Measurements from ENCODE around the gene KRT37.

DNA sequence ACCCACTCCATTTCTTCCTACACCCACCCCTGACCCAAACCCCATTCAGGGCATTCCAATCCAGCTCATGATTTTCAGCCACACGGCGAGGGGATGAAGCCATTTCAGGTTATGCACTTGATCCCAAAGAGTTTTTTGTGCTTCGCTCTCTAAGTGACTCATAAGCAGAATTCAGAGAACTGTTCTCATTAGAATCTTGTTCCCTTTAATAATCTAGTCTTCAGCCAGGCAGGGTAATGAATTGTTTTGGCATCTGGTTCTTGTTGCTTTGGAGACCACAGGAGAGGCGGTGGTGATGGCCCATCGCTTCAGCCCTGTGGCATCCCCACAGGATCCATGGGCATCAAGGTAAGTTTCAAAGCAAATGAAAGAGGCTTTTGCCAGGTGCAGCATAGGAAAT lies 22.2 kb downstream of the KRT37 start:
- TF ChIP-seq, protein P1, sequence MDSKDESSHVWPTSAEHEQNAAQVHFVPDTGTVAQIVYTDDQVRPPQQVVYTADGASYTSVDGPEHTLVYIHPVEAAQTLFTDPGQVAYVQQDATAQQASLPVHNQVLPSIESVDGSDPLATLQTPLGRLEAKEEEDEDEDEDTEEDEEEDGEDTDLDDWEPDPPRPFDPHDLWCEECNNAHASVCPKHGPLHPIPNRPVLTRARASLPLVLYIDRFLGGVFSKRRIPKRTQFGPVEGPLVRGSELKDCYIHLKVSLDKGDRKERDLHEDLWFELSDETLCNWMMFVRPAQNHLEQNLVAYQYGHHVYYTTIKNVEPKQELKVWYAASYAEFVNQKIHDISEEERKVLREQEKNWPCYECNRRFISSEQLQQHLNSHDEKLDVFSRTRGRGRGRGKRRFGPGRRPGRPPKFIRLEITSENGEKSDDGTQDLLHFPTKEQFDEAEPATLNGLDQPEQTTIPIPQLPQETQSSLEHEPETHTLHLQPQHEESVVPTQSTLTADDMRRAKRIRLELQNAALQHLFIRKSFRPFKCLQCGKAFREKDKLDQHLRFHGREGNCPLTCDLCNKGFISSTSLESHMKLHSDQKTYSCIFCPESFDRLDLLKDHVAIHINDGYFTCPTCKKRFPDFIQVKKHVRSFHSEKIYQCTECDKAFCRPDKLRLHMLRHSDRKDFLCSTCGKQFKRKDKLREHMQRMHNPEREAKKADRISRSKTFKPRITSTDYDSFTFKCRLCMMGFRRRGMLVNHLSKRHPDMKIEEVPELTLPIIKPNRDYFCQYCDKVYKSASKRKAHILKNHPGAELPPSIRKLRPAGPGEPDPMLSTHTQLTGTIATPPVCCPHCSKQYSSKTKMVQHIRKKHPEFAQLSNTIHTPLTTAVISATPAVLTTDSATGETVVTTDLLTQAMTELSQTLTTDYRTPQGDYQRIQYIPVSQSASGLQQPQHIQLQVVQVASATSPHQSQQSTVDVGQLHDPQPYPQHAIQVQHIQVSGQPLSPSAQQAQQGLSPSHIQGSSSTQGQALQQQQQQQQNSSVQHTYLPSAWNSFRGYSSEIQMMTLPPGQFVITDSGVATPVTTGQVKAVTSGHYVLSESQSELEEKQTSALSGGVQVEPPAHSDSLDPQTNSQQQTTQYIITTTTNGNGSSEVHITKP (tag by site-specific recombination; IDR thresholded peaks at IDR 0.05), result no peak
- TF ChIP-seq, protein P2, sequence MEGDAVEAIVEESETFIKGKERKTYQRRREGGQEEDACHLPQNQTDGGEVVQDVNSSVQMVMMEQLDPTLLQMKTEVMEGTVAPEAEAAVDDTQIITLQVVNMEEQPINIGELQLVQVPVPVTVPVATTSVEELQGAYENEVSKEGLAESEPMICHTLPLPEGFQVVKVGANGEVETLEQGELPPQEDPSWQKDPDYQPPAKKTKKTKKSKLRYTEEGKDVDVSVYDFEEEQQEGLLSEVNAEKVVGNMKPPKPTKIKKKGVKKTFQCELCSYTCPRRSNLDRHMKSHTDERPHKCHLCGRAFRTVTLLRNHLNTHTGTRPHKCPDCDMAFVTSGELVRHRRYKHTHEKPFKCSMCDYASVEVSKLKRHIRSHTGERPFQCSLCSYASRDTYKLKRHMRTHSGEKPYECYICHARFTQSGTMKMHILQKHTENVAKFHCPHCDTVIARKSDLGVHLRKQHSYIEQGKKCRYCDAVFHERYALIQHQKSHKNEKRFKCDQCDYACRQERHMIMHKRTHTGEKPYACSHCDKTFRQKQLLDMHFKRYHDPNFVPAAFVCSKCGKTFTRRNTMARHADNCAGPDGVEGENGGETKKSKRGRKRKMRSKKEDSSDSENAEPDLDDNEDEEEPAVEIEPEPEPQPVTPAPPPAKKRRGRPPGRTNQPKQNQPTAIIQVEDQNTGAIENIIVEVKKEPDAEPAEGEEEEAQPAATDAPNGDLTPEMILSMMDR (tag by site-specific recombination; IDR thresholded peaks at IDR 0.05), result no peak
- TF ChIP-seq SP2 (tag by site-specific recombination; IDR thresholded peaks at IDR 0.05) (no peak), YY1 (tag by site-specific recombination; IDR thresholded peaks at IDR 0.05) (no peak), ZNF2 (tag by site-specific recombination; IDR thresholded peaks at IDR 0.05) (no peak), ZFP37 (tag by site-specific recombination; IDR thresholded peaks at IDR 0.05) (no peak), GLI4 (tag by site-specific recombination; IDR thresholded peaks at IDR 0.05) (no peak)
- TF ChIP-seq, protein P3, sequence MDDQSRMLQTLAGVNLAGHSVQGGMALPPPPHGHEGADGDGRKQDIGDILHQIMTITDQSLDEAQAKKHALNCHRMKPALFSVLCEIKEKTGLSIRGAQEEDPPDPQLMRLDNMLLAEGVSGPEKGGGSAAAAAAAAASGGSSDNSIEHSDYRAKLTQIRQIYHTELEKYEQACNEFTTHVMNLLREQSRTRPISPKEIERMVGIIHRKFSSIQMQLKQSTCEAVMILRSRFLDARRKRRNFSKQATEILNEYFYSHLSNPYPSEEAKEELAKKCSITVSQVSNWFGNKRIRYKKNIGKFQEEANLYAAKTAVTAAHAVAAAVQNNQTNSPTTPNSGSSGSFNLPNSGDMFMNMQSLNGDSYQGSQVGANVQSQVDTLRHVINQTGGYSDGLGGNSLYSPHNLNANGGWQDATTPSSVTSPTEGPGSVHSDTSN (CRISPR knock-in tag; IDR thresholded peaks at IDR 0.05), result no peak
- TF ChIP-seq, protein P4, sequence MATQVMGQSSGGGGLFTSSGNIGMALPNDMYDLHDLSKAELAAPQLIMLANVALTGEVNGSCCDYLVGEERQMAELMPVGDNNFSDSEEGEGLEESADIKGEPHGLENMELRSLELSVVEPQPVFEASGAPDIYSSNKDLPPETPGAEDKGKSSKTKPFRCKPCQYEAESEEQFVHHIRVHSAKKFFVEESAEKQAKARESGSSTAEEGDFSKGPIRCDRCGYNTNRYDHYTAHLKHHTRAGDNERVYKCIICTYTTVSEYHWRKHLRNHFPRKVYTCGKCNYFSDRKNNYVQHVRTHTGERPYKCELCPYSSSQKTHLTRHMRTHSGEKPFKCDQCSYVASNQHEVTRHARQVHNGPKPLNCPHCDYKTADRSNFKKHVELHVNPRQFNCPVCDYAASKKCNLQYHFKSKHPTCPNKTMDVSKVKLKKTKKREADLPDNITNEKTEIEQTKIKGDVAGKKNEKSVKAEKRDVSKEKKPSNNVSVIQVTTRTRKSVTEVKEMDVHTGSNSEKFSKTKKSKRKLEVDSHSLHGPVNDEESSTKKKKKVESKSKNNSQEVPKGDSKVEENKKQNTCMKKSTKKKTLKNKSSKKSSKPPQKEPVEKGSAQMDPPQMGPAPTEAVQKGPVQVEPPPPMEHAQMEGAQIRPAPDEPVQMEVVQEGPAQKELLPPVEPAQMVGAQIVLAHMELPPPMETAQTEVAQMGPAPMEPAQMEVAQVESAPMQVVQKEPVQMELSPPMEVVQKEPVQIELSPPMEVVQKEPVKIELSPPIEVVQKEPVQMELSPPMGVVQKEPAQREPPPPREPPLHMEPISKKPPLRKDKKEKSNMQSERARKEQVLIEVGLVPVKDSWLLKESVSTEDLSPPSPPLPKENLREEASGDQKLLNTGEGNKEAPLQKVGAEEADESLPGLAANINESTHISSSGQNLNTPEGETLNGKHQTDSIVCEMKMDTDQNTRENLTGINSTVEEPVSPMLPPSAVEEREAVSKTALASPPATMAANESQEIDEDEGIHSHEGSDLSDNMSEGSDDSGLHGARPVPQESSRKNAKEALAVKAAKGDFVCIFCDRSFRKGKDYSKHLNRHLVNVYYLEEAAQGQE (tag by site-specific recombination; IDR thresholded peaks at IDR 0.05), result no peak
